ENCODE results near the gene TNFSF8. TPM values are rescaled to one million over a fixed set of nuclear protein-coding genes. Genes with fewer than 3 reads are reported as not detected.

Gene TNFSF8
- total RNA-seq, 1 experiment from 2014 or later = not detected

DNA sequence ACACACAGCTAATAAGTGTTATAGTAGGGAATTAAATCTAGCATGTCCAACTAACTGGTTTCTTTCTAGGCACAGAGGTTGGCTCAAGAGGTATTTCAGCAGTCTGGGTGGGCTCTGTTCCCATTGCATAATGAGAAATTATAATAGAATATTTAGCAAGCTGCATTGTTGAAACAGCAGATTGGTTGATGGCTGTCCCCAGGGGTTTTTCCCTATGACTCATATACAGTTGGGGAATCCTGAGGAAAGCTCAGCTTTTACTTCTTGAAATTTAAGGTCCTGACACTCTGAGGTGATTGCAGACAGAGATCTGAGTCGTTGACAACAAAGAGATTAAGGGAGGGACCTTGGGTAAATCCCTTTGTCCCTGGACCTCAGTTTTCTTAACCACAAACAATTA is 38.3 kb upstream of the TNFSF8 start:
- POLR2A ChIA-PET = no interaction called here

DNA sequence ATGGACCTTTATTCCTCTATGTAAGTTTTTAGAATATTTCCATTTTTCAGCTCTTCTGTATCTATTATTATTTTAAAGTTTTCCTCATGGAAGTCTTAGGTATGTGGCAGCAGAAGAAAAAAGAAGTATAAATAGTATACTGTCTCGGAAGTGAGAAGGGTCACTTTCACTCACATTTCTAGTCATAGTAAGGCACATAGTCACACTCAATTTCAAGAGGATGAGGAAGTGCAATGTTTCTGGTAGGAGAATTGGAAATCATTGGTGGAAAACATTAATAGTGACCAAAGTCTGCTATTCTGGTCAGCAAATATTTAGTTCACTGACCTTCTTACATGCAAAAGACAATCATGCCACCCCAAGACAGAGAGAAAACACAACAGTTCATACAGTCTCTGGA is 35.2 kb upstream of the TNFSF8 start:
- peaks cover 46% of the 10 kb centered on the region for H3K9me3 Mint-ChIP-seq
- peaks cover 4% of the 10 kb centered on the region for H3K4me1 Mint-ChIP-seq
- H3K27ac Mint-ChIP-seq = no peak overlapping the region
- TF ChIP-seq ZNF416 (CRISPR knock-in tag; IDR thresholded peaks at IDR 0.05) = no peak
- no peak for TF ChIP-seq EMX1 (CRISPR knock-in tag; IDR thresholded peaks at IDR 0.05)
- ChIA-PET POLR2A (no interaction called here), CTCF (no interaction called here)
- DNase-seq (ENCODE audit: low spot score) (no peak), ATAC-seq (no peak)
- H3K4me3 Mint-ChIP-seq = no peak overlapping the region
- H3K27me3 Mint-ChIP-seq (ENCODE audit: low read depth) = peaks cover 38% of the 10 kb centered on the region
- peaks cover 29% of the 10 kb centered on the region for H3K36me3 Mint-ChIP-seq

More for the DNA sequence above, 38.3 kb upstream of the TNFSF8 start:
- TF ChIP-seq, protein P1, sequence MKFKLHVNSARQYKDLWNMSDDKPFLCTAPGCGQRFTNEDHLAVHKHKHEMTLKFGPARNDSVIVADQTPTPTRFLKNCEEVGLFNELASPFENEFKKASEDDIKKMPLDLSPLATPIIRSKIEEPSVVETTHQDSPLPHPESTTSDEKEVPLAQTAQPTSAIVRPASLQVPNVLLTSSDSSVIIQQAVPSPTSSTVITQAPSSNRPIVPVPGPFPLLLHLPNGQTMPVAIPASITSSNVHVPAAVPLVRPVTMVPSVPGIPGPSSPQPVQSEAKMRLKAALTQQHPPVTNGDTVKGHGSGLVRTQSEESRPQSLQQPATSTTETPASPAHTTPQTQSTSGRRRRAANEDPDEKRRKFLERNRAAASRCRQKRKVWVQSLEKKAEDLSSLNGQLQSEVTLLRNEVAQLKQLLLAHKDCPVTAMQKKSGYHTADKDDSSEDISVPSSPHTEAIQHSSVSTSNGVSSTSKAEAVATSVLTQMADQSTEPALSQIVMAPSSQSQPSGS (CRISPR knock-in tag; IDR thresholded peaks at IDR 0.05; ENCODE audit: borderline replicate concordance, low read depth) = no peak
- TF ChIP-seq JAZF1 (CRISPR knock-in tag; IDR thresholded peaks at IDR 0.05) (no peak), ZNF138 (CRISPR knock-in tag; conservative IDR thresholded peaks at IDR 0.05) (no peak), NR3C1 (CRISPR knock-in tag; conservative IDR thresholded peaks at IDR 0.05; ENCODE audit: low read depth) (no peak), SP1 (CRISPR knock-in tag; conservative IDR thresholded peaks at IDR 0.05) (no peak), ZNF396 (CRISPR knock-in tag; IDR thresholded peaks at IDR 0.05; ENCODE audit: borderline replicate concordance) (no peak)
- TF ChIP-seq, protein P2, sequence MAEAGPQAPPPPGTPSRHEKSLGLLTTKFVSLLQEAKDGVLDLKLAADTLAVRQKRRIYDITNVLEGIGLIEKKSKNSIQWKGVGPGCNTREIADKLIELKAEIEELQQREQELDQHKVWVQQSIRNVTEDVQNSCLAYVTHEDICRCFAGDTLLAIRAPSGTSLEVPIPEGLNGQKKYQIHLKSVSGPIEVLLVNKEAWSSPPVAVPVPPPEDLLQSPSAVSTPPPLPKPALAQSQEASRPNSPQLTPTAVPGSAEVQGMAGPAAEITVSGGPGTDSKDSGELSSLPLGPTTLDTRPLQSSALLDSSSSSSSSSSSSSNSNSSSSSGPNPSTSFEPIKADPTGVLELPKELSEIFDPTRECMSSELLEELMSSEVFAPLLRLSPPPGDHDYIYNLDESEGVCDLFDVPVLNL (CRISPR knock-in tag; IDR thresholded peaks at IDR 0.05; ENCODE audit: borderline replicate concordance, low read depth) = no peak
- TF ChIP-seq, protein P3, sequence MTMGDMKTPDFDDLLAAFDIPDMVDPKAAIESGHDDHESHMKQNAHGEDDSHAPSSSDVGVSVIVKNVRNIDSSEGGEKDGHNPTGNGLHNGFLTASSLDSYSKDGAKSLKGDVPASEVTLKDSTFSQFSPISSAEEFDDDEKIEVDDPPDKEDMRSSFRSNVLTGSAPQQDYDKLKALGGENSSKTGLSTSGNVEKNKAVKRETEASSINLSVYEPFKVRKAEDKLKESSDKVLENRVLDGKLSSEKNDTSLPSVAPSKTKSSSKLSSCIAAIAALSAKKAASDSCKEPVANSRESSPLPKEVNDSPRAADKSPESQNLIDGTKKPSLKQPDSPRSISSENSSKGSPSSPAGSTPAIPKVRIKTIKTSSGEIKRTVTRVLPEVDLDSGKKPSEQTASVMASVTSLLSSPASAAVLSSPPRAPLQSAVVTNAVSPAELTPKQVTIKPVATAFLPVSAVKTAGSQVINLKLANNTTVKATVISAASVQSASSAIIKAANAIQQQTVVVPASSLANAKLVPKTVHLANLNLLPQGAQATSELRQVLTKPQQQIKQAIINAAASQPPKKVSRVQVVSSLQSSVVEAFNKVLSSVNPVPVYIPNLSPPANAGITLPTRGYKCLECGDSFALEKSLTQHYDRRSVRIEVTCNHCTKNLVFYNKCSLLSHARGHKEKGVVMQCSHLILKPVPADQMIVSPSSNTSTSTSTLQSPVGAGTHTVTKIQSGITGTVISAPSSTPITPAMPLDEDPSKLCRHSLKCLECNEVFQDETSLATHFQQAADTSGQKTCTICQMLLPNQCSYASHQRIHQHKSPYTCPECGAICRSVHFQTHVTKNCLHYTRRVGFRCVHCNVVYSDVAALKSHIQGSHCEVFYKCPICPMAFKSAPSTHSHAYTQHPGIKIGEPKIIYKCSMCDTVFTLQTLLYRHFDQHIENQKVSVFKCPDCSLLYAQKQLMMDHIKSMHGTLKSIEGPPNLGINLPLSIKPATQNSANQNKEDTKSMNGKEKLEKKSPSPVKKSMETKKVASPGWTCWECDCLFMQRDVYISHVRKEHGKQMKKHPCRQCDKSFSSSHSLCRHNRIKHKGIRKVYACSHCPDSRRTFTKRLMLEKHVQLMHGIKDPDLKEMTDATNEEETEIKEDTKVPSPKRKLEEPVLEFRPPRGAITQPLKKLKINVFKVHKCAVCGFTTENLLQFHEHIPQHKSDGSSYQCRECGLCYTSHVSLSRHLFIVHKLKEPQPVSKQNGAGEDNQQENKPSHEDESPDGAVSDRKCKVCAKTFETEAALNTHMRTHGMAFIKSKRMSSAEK (CRISPR knock-in tag; IDR thresholded peaks at IDR 0.05; ENCODE audit: borderline replicate concordance) = no peak
- TF ChIP-seq, protein P4, sequence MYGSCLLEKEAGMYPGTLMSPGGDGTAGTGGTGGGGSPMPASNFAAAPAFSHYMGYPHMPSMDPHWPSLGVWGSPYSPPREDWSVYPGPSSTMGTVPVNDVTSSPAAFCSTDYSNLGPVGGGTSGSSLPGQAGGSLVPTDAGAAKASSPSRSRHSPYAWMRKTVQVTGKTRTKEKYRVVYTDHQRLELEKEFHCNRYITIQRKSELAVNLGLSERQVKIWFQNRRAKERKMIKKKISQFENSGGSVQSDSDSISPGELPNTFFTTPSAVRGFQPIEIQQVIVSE (CRISPR knock-in tag; IDR thresholded peaks at IDR 0.05; ENCODE audit: borderline replicate concordance) = no peak
- TF ChIP-seq, protein P5, sequence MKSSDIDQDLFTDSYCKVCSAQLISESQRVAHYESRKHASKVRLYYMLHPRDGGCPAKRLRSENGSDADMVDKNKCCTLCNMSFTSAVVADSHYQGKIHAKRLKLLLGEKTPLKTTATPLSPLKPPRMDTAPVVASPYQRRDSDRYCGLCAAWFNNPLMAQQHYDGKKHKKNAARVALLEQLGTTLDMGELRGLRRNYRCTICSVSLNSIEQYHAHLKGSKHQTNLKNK (CRISPR knock-in tag; IDR thresholded peaks at IDR 0.05) = no peak
- Mint-ChIP-seq H3K4me3 (no peak overlapping the region), H3K27ac (no peak overlapping the region), H3K9me3 (peaks cover 15% of the 10 kb centered on the region), H3K4me1 (peaks cover 4% of the 10 kb centered on the region), H3K36me3 (peaks cover 4% of the 10 kb centered on the region; the same call in 1 of the 2 replicates), H3K27me3 (ENCODE audit: low read depth) (peaks cover 12% of the 10 kb centered on the region)
- ATAC-seq (no peak), DNase-seq (ENCODE audit: low spot score) (no peak)
- CTCF ChIA-PET = no interaction called here

DNA sequence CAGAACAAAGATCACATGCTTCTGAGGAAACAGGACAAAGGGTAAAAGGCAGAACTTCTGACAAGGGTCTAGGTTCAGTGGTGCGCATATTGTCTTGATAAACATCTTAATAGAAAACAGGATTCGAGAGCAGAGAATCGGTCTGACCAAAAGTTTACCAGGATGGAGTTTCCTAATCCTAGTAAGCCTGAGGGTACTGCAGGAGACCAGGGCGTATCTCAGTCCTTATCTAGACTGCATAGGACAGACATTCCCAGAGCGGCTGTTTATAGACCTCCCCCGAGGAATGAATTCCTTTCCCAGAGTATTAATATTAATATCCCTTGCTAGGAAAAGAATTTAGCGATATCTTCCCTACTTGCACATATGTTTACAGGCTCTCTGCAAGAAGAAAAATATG is 32.4 kb upstream of the TNFSF8 start:
- POLR2A ChIA-PET = no interaction called here
- no peaks in the 10 kb centered on the region for H3K4me1 Mint-ChIP-seq
- peaks cover 62% of the 10 kb centered on the region for H3K27me3 Mint-ChIP-seq (ENCODE audit: low read depth)
- no peak overlapping the region for H3K27ac Mint-ChIP-seq
- H3K9me3 Mint-ChIP-seq = peaks cover 64% of the 10 kb centered on the region
- H3K4me3 Mint-ChIP-seq = no peak overlapping the region
- CTCF ChIA-PET = no interaction called here
- TF ChIP-seq, protein P6, sequence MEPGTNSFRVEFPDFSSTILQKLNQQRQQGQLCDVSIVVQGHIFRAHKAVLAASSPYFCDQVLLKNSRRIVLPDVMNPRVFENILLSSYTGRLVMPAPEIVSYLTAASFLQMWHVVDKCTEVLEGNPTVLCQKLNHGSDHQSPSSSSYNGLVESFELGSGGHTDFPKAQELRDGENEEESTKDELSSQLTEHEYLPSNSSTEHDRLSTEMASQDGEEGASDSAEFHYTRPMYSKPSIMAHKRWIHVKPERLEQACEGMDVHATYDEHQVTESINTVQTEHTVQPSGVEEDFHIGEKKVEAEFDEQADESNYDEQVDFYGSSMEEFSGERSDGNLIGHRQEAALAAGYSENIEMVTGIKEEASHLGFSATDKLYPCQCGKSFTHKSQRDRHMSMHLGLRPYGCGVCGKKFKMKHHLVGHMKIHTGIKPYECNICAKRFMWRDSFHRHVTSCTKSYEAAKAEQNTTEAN (CRISPR knock-in tag; IDR thresholded peaks at IDR 0.05) = no peak
- no peak for TF ChIP-seq NR2C2 (CRISPR knock-in tag; IDR thresholded peaks at IDR 0.05)
- TF ChIP-seq OVOL2 (CRISPR knock-in tag; IDR thresholded peaks at IDR 0.05; ENCODE audit: borderline replicate concordance) = no peak
- TF ChIP-seq, protein P7, sequence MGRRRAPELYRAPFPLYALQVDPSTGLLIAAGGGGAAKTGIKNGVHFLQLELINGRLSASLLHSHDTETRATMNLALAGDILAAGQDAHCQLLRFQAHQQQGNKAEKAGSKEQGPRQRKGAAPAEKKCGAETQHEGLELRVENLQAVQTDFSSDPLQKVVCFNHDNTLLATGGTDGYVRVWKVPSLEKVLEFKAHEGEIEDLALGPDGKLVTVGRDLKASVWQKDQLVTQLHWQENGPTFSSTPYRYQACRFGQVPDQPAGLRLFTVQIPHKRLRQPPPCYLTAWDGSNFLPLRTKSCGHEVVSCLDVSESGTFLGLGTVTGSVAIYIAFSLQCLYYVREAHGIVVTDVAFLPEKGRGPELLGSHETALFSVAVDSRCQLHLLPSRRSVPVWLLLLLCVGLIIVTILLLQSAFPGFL (CRISPR knock-in tag; IDR thresholded peaks at IDR 0.05; ENCODE audit: borderline replicate concordance) = no peak
- peaks cover 30% of the 10 kb centered on the region for H3K36me3 Mint-ChIP-seq
- no peak for DNase-seq (ENCODE audit: low spot score)
- ATAC-seq = no peak

Data from WTC11 (cell line).